GM15510 (cell line): ENCODE results near the gene CD247.

Experiments
- POLR2A ChIP-seq: IDR thresholded peaks from 3 replicates; pipeline ENCODE4 v1.6.1; 2011; ENCODE audit warnings: borderline replicate concordance; ENCODE audit not compliant: insufficient read length; ENCODE audit errors: extremely low read depth

Gene CD247

DNA sequence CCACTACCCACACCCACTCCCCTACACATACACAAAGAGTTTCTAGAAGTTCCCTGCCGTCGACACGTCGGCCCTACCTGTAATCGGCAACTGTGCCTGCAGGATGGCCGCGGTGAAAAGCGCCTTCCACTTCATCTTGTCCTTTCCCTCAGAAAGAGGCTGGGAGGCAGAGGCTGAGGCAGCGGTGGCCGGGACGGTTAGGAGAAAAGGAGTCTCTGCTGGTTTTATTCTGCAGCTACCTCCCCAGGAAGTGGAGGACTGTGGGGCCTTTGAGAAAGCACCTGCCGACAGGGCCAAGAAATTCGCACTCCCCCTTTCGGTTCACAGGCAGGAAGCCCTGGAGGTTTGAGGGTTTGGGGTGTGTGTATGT, at the start of gene CD247:
TSS of gene CD247 (minus strand) at position 199 of the 370 bp plus-strand sequence. CDS start at position 135, 64 bp downstream.
- no peak for TF ChIP-seq POLR2A

- no peak for TF ChIP-seq POLR2A
Measured at GRCh38 chr1:167567663-167568062, 49.3 kb upstream of the CD247 start.

GRCh38 chr1:167566766-167567165, 48.4 kb upstream of the CD247 start:
- TF ChIP-seq POLR2A, result no peak

DNA sequence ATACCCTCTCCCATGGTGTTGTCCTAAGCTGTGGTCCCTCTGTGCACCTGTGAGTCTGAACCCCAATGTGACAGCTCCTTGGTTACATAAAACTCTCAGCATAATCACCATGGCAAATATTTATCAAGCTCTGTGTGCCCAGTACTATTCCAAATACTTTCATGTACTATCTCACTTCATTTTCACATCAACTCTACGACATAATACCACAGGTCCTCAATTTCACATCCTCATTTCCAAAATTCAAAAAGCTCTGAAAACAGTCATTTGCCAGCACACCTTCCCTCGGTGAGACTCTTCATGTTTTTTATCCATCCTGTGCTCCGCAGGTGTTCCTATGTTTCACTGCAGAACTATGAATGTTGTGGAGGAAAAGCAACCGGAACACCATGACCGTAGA, 47.6 kb upstream of the CD247 start:
- TF ChIP-seq POLR2A, result no peak

DNA sequence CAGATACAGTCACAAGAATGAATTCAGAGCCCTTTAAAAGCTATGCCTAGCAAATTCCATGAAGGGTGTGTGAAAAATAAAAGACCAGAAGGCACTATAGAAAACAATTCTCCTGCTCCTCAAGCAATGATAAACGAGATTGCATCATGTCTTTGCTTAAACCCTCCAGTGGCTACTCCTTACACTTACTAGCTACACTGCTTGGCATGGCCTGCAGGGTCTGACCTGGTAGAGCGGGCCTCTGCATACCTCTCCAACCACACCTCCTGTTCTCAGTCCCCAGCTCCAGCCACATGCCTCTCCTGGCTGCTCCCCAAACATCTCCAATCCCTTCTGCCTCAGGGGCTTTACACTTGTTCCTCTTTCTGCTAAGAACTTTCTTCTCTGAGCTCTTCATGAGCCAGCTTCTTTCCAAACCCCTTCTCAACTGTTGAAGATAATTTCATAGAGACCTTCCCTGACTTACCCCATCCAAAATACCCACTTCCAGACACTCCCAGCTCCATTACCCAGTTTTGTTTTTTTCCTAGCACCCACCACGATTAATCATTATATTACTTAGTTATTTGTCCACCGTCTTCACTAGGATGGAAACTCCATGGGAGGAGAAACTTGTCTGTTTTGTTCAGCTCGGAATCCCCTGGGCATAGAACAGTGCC, 46.4 kb upstream of the CD247 start:
- TF ChIP-seq POLR2A, result no peak

DNA sequence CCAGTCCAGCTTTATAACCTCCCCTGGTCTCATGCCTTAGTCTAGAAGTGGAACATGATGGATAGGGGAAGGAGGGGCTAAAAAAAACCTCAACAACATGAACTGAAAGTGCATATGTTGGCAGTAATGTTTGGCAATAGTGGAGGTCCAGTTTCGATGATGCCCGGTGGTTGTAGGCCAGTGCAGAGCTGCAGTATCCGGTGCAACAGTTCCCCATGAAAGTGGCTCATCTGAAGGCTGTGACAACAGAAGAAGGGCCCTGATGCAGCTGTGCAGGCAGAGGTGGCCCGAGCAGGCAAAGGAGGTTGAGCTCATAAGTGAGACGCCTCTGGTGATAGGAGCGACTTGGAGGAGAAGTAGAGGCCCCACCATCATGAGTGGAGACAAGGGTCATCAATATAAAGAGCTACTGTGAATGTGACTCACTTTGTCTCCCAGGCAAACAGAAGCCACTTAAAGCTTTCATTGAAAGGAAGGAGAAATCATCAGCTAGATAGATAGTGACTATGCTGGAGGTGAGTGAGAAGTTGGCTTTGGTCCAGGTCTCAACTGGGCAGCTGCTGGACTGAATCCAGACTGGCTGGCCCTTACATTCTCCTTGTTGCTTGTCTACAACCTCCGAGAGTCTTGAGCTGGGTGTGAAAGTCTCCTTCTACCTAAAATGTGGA, 45.4 kb upstream of the CD247 start:
- no peak for TF ChIP-seq POLR2A

GRCh38 chr1:167562702-167563101, 44.4 kb upstream of the CD247 start:
- no peak for TF ChIP-seq POLR2A

DNA sequence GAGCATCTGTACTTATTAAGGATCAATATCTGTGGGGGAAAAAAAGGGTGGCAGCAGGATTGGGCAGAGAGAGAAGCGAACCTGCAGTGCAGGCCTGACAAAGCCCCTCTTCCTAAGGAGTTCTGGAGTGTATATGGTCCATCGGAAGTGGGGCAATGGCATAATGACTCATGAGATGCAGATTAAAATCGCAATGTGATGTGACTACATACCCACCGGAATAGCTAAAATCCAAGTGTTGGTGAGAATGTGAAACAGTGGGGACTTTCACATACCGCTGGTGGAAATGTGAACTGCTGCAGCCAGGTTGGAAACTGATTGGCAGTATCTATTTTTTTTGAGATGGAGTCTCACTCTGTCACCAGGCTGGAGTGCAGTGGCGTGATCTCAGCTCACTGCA, 43.4 kb upstream of the CD247 start:
- TF ChIP-seq POLR2A, result no peak

DNA sequence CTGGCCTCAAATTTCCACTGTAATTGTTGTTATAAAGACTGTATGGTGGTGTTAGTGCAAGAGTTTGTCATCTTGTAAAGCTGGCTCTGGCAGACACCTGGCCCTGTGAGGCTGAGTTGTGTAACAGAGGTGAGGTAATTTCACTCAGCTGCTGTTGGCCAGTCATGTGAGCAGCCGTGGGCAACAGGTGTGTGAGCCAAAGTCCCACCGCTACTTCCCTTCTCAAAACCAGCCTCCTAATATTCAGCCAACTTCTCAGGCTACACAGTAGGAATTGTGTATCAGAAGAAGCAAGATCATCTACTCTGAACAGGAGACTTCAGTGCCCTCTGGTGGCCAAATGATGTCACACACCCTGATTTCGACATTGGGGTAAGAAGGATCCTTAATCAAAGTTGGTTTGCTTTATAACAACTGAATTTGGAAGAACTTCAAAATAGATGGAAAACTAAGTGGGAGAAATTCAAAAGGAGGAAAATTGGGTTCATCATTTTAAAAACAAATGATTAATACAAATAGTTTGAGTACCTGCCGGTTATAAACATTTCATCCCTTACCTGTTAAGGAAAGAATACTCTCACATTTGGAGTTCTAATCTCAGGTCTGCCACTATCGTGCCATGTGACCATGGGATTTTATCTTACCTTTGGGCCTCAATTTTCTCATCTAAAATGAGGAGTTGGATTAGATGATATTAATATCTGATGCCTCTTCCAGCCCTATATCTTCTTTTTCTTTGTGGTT, 37.8 kb upstream of the CD247 start:
- TF ChIP-seq POLR2A, result no peak

DNA sequence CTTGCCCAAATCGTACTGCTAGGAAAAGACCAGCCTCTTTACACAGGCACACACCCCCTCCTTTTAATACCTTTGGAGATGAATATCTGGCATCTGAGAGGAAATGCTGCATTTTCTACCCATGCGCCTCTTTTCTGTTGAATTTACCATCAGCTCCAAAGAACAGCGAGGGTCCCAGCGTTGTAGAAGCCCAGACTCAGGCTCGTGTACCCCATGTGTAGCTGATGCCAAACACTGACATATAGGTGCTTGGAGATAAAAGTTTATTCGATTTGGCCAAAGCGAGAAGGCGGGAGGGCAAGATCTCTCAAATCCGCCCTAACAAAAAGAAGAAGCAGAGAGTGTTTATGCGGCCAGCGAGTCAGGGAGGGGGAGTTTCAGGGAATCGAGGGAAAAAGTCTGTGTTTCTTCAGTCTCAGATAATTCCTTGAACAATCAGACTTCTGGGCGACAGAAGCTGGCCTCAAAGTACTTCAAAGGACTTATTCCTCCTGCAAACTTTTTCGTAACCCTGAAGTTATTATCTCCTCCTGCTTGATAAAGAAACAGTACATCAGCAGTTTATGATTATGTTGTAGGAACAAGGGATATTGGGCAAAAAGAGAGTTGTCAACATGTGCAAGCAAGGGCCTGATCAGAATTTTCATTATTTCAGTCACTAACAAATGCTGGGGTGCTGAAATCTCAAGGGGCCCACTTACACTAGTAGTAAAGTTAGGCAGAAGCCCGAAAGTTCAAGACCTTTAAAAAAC, 35.9 kb upstream of the CD247 start:
- no peak for TF ChIP-seq POLR2A

DNA sequence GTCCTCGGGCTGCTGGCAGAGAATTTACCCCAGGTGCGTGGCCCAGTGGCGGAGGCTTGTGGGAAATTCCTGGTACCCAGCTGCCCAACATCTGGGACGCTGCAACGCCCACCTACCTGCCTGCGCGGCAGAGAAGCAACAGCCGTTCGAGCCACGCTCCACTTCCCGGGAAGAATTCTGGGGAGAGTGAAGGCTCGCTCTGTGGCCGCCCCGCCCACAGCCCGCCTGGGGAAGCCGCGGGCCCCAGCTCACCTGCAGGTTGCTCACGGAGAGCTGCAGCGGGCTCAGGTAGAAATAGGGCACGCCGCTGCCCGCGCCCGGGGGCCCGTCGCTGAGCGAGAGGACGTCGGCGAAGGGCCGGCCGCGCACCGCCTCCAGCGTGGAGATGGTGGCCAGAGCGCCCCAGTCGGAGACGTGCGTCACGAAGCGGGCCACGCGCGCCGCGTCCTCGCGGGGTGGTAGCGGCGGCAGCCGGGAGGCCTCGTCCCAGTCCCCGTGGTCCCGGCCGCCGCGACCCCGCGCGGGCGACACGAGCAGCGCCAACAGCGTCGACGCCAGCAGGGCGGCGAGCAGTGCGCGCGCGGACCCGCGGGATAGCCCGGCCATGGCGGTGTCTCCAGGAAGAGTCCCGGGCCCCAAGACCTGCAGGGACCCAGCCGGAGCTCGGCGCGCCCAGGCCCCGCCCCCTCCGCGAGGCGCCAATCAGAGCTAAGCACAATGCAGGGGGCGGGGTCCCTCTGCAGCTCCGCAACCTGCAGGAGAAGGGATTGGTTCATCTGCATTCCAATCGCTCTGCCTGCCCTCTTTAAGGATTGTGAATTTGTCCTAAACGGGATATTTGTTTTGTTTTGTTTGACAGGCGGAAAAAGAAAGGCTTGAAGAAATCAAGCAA, 35.1 kb upstream of the CD247 start, which contains the start of gene CREG1:
TSS of gene CREG1 (minus strand) at position 627 of the 892 bp plus-strand sequence.
- TF ChIP-seq POLR2A, result peak; percentile 86

- TF ChIP-seq POLR2A, result no peak
Measured at GRCh38 chr1:167551362-167551761, 33.0 kb upstream of the CD247 start.

- TF ChIP-seq POLR2A, result no peak
Measured at GRCh38 chr1:167548059-167548932, 30.0 kb upstream of the CD247 start.
